ENCODE measurements around the gene PTP4A1. TPM values are rescaled to one million over a fixed set of nuclear protein-coding genes. Genes with fewer than 3 reads are reported as not detected.

PTP4A1 gene
- total and polyA plus RNA-seq, 4 experiments from 2014 or later = 22.6 to 96.3 (median 36.0) TPM

DNA sequence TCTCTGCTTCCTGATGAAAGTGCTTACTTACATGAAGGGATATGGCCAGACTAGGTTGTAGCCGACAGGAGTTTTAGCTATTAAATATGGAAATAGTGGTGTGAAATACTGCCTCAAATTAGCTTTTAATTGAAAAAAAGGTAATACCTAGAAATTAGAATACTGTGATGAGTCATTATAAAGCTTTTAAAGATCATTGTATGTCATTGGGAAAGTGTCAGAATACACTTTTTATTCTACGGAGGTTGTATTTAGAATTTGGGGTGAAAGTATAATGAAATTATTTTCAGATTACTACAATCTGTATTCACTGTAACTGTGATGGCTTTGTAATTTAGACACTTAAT is 2.2 kb downstream of the PTP4A1 start:
- POLR2A ChIA-PET (ENCODE audit: partially characterized antibody) = interaction anchor here (1.4 to 2.9 kb wide), 3 partner anchors 24 to 165 kb away, joined by 6 to 62 read pairs (median 12); partner anchors contain the start of gene PHF3
- Histone ChIP-seq H3K27me3 (ENCODE audit: insufficient read depth, low read length) (no peaks in the 10 kb centered on the region), H3K36me3 (ENCODE audit: insufficient read depth, low read length) (peaks cover 3% of the 10 kb centered on the region), H3K4me1 (ENCODE audit: insufficient read depth, low read length) (peaks cover 30% of the 10 kb centered on the region), H3K9me3 (ENCODE audit: control insufficient read depth in 1 of 2, low read length in 2 of 2) (no peaks in the 10 kb centered on the region), H3K27ac (ENCODE audit: low read depth, low read length) (peak overlapping the region; percentile 92), H3K4me3 (ENCODE audit: low read length in 2 of 2) (peak overlapping the region; percentile 52 to 71)
- no peak for DNase-seq
- Mint-ChIP-seq H3K36me3 (peaks cover 13 to 41% of the 10 kb centered on the region in 2 donors), H3K9me3 (no peaks in the 10 kb centered on the region), H3K27me3 (no peaks in the 10 kb centered on the region), H3K4me1 (peaks cover 21 to 52% (median 30%) of the 10 kb centered on the region in 4 donors), H3K27ac (peak overlapping the region; percentile 95 to 99 (median 96)), H3K4me3 (peak overlapping the region; percentile 87 to 98 (median 94))
- CTCF ChIA-PET (ENCODE audit: partially characterized antibody) = interaction anchor here (0.7 to 2.4 kb wide), 9 partner anchors 9 to 190 kb away, joined by 3 to 23 read pairs (median 6); partner anchors contain the start of gene PHF3
- intact Hi-C loops (cut with micrococcal nuclease) = loop anchor here (1.0 kb wide), 1 partner anchor 24 kb away; no protein-coding TSS in a partner anchor

- Histone ChIP-seq H3K4me1 (ENCODE audit: insufficient read depth, low read length) (peaks cover 27% of the 10 kb centered on the region), H3K27me3 (ENCODE audit: insufficient read depth, low read length) (no peaks in the 10 kb centered on the region), H3K4me3 (ENCODE audit: low read length in 2 of 2) (no peak overlapping the region), H3K9me3 (ENCODE audit: control insufficient read depth in 1 of 2, low read length in 2 of 2) (no peaks in the 10 kb centered on the region), H3K27ac (ENCODE audit: low read depth, low read length) (no peak overlapping the region), H3K36me3 (ENCODE audit: insufficient read depth, low read length) (peaks cover 20% of the 10 kb centered on the region)
- H3K4me3 Mint-ChIP-seq = peak overlapping the region in 1 of 8 donors; percentile 59
- peak overlapping the region in 3 of 7 donors; percentile 25 to 75 (median 48) for H3K27ac Mint-ChIP-seq
- POLR2A ChIA-PET (ENCODE audit: partially characterized antibody) = no interaction called here
- CTCF ChIA-PET (ENCODE audit: partially characterized antibody) = interaction anchor here (0.9 kb wide), 1 partner anchor 33 kb away, joined by 3 read pairs; no protein-coding TSS in a partner anchor
- H3K4me1 Mint-ChIP-seq = peaks cover 19 to 50% (median 29%) of the 10 kb centered on the region in 4 donors
- DNase-seq = no peak
- intact Hi-C loops (cut with micrococcal nuclease) = no loop called here
- H3K27me3 Mint-ChIP-seq = no peaks in the 10 kb centered on the region
- peaks cover 29 to 57% of the 10 kb centered on the region in 2 donors for H3K36me3 Mint-ChIP-seq
- no peaks in the 10 kb centered on the region for H3K9me3 Mint-ChIP-seq
Observed at GRCh38 chr6:63576147-63576772, 4.0 kb downstream of the PTP4A1 start.

- no peaks in the 10 kb centered on the region for H3K9me3 ChIP-seq (ENCODE audit: control insufficient read depth in 1 of 2, low read length in 2 of 2)
- Mint-ChIP-seq H3K27ac (peak overlapping the region in 2 of 7 donors; percentile 42 to 75), H3K4me1 (peaks cover 16 to 41% (median 24%) of the 10 kb centered on the region in 4 donors), H3K9me3 (no peaks in the 10 kb centered on the region), H3K4me3 (no peak overlapping the region), H3K36me3 (peaks cover 31 to 63% of the 10 kb centered on the region in 2 donors), H3K27me3 (no peaks in the 10 kb centered on the region)
- intact Hi-C loops (cut with micrococcal nuclease) = no loop called here
- no peaks in the 10 kb centered on the region for H3K27me3 ChIP-seq (ENCODE audit: insufficient read depth, low read length)
- H3K27ac ChIP-seq (ENCODE audit: low read depth, low read length) = no peak overlapping the region
- CTCF ChIA-PET (ENCODE audit: partially characterized antibody) = interaction anchor here (0.9 kb wide), 1 partner anchor 32 kb away, joined by 3 read pairs; no protein-coding TSS in a partner anchor
- DNase-seq = no peak
- POLR2A ChIA-PET (ENCODE audit: partially characterized antibody) = no interaction called here
- no peak overlapping the region for H3K4me3 ChIP-seq (ENCODE audit: low read length in 2 of 2)
- H3K4me1 ChIP-seq (ENCODE audit: insufficient read depth, low read length) = peaks cover 20% of the 10 kb centered on the region
- H3K36me3 ChIP-seq (ENCODE audit: insufficient read depth, low read length) = peaks cover 22% of the 10 kb centered on the region
Observed at GRCh38 chr6:63576985-63577712, 4.9 kb downstream of the PTP4A1 start.

- H3K4me3 ChIP-seq (ENCODE audit: low read length in 2 of 2) = no peak overlapping the region
- Mint-ChIP-seq H3K27me3 (no peaks in the 10 kb centered on the region), H3K27ac (no peak overlapping the region), H3K36me3 (peaks cover 31 to 63% of the 10 kb centered on the region in 2 donors), H3K4me1 (peaks cover 16 to 35% (median 23%) of the 10 kb centered on the region in 4 donors), H3K4me3 (no peak overlapping the region), H3K9me3 (peaks cover 0 to 4% (median 0%) of the 10 kb centered on the region in 8 donors)
- no peaks in the 10 kb centered on the region for H3K9me3 ChIP-seq (ENCODE audit: control insufficient read depth in 1 of 2, low read length in 2 of 2)
- intact Hi-C loops (cut with micrococcal nuclease) = no loop called here
- ChIA-PET POLR2A (ENCODE audit: partially characterized antibody) (no interaction called here), CTCF (ENCODE audit: partially characterized antibody) (no interaction called here)
- H3K27ac ChIP-seq (ENCODE audit: low read depth, low read length) = no peak overlapping the region
- peaks cover 19% of the 10 kb centered on the region for H3K4me1 ChIP-seq (ENCODE audit: insufficient read depth, low read length)
- DNase-seq = no peak
- peaks cover 22% of the 10 kb centered on the region for H3K36me3 ChIP-seq (ENCODE audit: insufficient read depth, low read length)
- no peaks in the 10 kb centered on the region for H3K27me3 ChIP-seq (ENCODE audit: insufficient read depth, low read length)
Observed at GRCh38 chr6:63578757-63579156, 6.5 kb downstream of the PTP4A1 start.

- ChIA-PET POLR2A (ENCODE audit: partially characterized antibody) (no interaction called here), CTCF (ENCODE audit: partially characterized antibody) (interaction anchor here (0.7 kb wide), 1 partner anchor 85 kb away, joined by 3 read pairs; no protein-coding TSS in a partner anchor)
- H3K9me3 Mint-ChIP-seq = peaks cover 0 to 4% (median 0%) of the 10 kb centered on the region in 8 donors
- H3K4me1 ChIP-seq (ENCODE audit: insufficient read depth, low read length) = peaks cover 6% of the 10 kb centered on the region
- no peak overlapping the region for H3K4me3 Mint-ChIP-seq
- DNase-seq = no peak
- peak overlapping the region in 2 of 7 donors; percentile 18 to 46 for H3K27ac Mint-ChIP-seq
- no peaks in the 10 kb centered on the region for H3K27me3 ChIP-seq (ENCODE audit: insufficient read depth, low read length)
- intact Hi-C loops (cut with micrococcal nuclease) = no loop called here
- no peak overlapping the region for H3K27ac ChIP-seq (ENCODE audit: low read depth, low read length)
- H3K36me3 Mint-ChIP-seq = peaks cover 35 to 52% of the 10 kb centered on the region in 2 donors
- no peaks in the 10 kb centered on the region for H3K9me3 ChIP-seq (ENCODE audit: control insufficient read depth in 1 of 2, low read length in 2 of 2)
- no peaks in the 10 kb centered on the region for H3K27me3 Mint-ChIP-seq
- peaks cover 22% of the 10 kb centered on the region for H3K36me3 ChIP-seq (ENCODE audit: insufficient read depth, low read length)
- no peak overlapping the region for H3K4me3 ChIP-seq (ENCODE audit: low read length in 2 of 2)
- peaks cover 4 to 21% (median 11%) of the 10 kb centered on the region in 4 donors for H3K4me1 Mint-ChIP-seq
Observed at GRCh38 chr6:63579937-63580703, 7.8 kb downstream of the PTP4A1 start.

GRCh38 chr6:63580704-63580961 is 8.4 kb downstream of the PTP4A1 start:
- intact Hi-C loops (cut with micrococcal nuclease) = no loop called here
- no peak overlapping the region for H3K27ac Mint-ChIP-seq
- peaks cover 0 to 4% (median 0%) of the 10 kb centered on the region in 8 donors for H3K9me3 Mint-ChIP-seq
- H3K27me3 Mint-ChIP-seq = no peaks in the 10 kb centered on the region
- H3K27me3 ChIP-seq (ENCODE audit: insufficient read depth, low read length) = no peaks in the 10 kb centered on the region
- peaks cover 4 to 16% (median 10%) of the 10 kb centered on the region in 4 donors for H3K4me1 Mint-ChIP-seq
- H3K4me3 Mint-ChIP-seq = no peak overlapping the region
- no peak overlapping the region for H3K4me3 ChIP-seq (ENCODE audit: low read length in 2 of 2)
- peaks cover 35 to 52% of the 10 kb centered on the region in 2 donors for H3K36me3 Mint-ChIP-seq
- H3K27ac ChIP-seq (ENCODE audit: low read depth, low read length) = no peak overlapping the region
- H3K36me3 ChIP-seq (ENCODE audit: insufficient read depth, low read length) = peaks cover 22% of the 10 kb centered on the region
- no peaks in the 10 kb centered on the region for H3K9me3 ChIP-seq (ENCODE audit: control insufficient read depth in 1 of 2, low read length in 2 of 2)
- POLR2A ChIA-PET (ENCODE audit: partially characterized antibody) = no interaction called here
- CTCF ChIA-PET (ENCODE audit: partially characterized antibody) = no interaction called here
- no peak for DNase-seq
- H3K4me1 ChIP-seq (ENCODE audit: insufficient read depth, low read length) = peaks cover 4% of the 10 kb centered on the region
